ENCODE data around the gene SLC15A1.
"Not testable (repeated sequence)": the region's sequence is repeated elsewhere in the genome, so short reads cannot be mapped to it uniquely, and the experiment has no call there.

SLC15A1 gene

GRCh38 chr13:98780451-98780850, 28.0 kb upstream of the SLC15A1 start:
- no peak for DNase-seq

DNA sequence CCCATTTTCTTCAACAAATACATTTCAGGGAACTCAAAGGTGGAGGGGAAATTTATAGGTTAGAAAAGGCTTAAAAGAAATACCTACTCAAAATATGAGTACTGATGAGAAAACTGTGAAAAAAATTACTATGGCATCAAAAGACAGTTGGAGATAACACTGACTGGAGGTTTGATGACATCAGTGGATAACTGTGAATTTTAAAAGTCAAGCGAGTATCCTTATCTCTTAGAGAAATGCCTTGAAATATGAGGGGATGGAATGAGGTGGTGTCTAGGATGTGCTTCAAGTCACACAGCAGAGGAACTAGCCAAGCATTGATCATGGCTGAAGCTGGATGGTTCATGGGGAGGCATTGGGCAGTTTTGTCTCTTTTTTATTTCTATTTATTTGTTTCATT, 27.2 kb upstream of the SLC15A1 start:
- no peak for DNase-seq

- no peak for DNase-seq
These were observed 26.3 kb upstream of the SLC15A1 start for GRCh38 chr13:98778749-98779148.

DNA sequence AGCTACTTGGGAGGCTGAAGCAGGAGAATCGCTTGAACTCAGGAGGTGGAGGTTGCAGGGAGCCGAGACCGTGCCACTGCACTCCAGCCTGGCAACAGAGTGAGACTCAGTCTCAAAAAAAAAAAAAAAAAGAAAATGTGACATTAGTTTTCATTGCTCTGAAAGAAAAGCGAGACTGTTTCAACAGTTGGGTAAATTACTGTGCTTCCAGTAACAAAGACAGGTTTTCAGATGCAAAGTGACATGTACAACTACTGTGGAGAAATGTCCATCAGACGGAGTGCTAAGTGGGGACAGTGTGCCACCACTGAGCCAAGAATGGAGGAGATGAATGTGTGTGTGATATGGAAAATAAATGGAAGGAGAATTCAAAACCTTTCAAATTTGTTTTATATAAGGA, 24.2 kb upstream of the SLC15A1 start:
- no peak for DNase-seq

DNA sequence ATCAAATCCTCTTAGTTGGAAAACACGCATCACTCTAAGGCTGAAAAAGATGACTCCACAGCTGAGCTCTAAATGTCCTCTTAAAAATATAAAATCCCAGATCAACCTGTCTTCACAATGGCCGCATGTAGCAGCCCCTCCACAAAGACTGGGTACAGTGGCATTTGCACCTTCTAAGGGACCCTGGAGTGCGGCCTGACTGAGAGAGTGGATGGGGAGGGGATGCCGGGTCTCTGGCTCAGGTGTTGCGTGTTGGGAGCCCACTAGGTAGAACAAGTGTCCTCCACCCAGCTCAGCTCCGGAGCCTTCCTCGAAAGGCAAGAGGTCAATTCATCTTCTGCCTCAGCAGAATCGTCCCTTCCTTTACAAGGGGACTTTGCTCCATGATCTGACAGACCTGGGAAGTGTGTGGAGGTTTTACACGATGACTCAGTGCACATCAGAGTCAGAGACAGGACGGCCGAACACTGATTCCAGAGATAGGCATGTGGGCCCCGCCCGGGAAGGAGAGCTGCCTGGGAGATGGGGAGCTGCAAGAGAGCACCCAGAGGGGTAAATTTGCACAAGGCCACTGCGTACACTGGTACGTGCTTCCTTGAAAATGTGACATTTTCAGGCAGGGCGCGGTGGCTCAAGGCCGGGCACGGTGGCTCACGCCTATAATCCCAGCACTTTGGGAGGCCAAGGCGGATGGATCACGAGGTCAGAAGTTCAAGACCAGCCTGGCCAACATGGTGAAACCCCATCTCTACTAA, 23.5 kb upstream of the SLC15A1 start:
- DNase-seq, result no peak

- DNase-seq, result no peak
These were observed 22.9 kb upstream of the SLC15A1 start for GRCh38 chr13:98775386-98775785.

GRCh38 chr13:98774776-98775175, 22.3 kb upstream of the SLC15A1 start:
- DNase-seq, result no peak

DNA sequence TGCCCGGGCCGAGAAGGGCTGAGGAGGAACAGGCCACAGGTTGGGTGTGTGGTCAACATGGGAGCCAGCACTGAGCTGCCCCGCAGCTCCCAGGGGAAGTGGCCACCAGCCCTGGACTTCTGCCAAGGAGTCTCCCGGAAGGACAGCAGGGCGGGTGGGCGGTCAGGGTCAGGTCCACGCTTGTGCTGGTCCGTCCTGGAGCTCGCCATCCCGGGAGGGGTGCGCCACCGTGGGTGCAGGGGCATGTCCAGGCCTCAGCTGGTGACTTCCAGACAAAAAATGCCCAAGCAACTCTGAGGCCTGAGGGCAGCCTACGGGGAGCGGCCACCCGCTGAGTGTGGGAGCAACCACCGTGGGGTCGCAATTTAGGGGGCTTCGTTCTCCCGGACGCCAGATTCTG, 21.4 kb upstream of the SLC15A1 start:
- DNase-seq, result no peak

DNA sequence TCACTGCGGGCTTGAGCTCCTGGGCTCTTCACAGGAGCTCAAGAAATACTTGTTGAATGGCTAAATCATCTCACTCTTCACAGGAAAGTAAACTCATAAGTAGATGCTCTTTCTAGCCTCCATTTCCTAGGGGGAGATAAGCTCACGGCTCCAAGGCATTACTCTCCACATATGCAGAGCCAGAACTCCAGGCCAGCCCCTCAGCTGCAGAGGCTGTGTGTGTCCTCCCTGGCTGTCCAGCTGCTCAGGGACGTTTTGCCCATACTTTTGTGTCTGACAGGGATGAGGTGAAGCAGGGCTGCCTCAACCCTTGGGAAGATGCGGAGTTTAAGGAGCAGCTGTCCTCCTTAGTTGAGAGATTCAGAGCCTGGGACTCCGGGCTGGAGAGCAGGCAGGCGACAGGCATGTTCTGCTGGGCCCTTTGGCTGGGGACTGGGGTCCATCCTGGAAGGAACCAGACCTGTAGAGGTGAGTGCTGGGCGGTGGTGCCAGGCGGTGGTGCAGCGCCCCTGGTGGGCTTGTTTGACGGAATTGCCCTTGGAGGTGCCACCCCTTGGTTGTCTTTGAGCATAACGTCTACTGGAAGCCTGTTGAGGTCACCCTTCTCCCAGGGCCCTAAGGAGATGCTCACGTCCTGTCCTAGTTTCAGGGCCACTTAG, 20.5 kb upstream of the SLC15A1 start:
- DNase-seq, result no peak

- DNase-seq, result no peak
These were observed 19.6 kb upstream of the SLC15A1 start for GRCh38 chr13:98771838-98772611.

DNA sequence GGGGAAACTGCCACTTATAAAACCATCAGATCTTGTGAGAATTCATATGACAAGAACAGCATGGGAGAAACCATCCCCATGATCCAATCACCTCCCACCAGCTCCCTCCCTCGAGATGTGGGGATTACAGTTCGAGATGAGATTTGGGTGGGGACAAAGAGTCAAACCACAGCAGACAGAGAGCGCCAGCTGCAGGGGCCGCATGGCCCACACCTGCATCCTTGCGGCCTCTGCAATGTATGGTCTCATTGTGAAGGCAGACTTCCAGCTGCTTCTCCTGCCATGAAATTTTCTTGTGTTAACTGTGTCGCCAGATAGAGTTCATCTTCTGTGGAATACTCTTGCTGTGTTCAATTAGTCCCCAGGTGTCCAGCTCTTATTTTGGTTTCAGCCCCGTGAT, 17.3 kb upstream of the SLC15A1 start:
- DNase-seq, result no peak

- DNase-seq, result no peak
These were observed 16.1 kb upstream of the SLC15A1 start for GRCh38 chr13:98768522-98768921.

GRCh38 chr13:98766697-98767096, 14.2 kb upstream of the SLC15A1 start:
- DNase-seq, result no peak

DNA sequence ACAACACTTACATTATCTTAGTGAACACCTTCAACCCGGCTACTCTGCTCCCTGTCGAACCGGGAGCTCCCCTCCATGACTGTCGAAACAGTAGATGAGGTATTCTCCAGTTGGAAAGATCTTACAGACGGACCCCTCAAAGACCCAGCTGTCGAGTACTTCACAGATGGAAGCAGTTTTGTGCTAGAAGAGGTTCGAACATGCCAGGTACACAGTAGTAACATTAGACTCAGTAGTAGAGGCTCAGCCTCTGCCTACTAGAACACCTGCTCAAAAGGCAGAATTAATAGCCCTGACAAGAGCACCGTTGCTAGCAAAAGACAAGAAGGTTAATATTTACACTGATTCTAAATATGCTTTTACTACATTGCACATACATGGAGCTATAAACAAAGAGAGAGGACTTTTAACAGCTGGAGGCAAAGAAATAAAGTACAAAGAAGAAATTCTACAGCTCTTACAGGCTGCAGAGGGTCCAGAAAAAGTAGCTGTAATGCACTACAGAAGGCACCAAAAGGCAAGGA, 13.6 kb upstream of the SLC15A1 start:
- DNase-seq, result no peak

DNA sequence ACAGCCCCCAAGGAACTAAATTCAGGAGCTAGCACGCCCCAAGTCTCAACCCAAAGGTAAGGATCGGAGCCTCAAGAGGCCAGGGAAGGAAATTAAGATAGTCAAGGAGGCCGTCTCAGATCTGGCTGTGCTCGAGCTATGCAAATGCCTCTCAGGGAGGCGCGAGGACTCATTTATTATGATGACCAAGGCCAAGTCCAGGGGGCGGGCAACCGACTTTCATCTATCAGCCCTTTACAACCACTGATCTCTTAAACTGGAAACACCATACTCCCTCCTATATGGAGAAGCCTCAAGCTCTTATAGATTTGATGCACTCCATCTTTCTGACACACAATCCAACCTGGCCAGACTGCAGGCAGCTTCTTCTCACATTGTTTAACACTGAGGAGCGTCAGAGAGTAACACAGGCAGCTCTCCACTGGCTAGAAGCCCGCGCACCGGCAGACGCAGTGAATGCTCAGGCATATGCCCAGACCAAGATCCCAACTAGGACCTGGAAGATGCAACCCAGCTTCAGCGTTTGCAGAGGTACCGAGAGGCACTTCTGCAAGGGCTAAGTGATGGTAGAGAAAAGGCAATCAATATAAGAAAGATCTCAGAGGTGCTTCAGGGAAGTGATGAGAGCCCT, 9.6 kb upstream of the SLC15A1 start:
- DNase-seq, result no peak

GRCh38 chr13:98761126-98761985, 8.9 kb upstream of the SLC15A1 start:
- no peak for DNase-seq

- no peak for DNase-seq
These were observed 3.3 kb upstream of the SLC15A1 start for GRCh38 chr13:98755729-98756128.

DNA sequence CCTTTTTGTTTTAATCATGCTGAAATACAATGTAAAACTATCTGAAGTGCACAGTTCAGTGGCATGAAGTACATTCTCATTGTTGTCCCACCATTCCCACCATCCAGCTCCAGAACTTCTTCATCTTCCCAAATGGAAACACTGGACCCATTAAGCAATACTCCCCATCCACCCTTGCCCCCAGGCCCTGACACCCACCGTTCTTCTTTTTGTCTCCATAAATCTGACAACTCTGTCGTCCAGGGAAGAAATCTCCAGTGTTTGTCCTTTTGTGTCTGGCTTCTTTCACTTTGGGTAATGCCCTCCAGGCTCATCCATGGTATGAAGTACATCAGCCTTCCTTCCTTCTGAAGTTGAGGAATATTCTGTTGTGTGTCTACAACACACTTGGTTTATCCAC, 2.6 kb upstream of the SLC15A1 start:
- no peak for DNase-seq

- DNase-seq, result not testable (repeated sequence)
These were observed 2.0 kb upstream of the SLC15A1 start for GRCh38 chr13:98754468-98754867.

- no peak for DNase-seq
These were observed 508 bp downstream of the SLC15A1 start for GRCh38 chr13:98751861-98752466.

DNA sequence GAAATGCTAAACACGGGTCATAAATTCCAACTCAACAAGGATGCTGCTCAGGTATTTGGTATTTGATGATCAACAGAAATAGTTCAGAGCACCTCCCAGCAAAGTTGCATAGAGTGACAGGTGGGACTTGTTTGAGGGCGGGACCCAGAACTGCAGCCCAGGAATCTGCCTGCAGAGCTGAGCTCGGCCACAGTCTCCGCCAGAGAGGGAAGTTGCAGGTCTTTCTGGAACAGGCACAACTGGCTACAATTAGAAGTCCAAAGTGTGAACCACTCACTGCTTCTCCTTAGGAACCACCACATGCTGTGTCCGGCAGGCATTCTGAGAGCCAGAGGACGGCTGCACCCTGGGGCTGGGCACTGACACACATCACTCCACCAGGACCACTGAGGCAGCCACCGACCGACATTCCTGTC, 1.1 kb downstream of the SLC15A1 start:
- DNase-seq, result no peak

DNA sequence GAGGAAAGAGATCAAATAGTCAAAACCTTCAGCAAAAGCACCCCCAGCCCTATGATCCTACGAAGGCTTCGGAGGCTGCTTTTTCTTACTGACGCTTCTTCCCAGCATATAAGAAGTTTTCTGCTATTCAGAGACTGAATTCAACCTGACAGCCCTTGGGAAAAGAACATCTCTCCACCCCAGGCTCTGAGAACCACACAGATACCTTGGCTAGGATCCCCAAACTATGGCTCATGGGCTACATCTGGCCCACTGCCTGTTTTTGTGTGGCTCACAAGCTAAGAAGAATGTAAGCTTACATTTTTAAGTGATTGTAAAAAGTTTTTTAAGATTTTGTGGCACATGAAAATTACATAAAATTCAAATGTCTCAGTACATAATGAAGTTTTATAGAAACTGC, 3.0 kb downstream of the SLC15A1 start:
- DNase-seq, result no peak

All from NCI-H1694 (cell line).